ENCODE measurements around the gene SH2D5. TPM values are rescaled to one million over a fixed set of nuclear protein-coding genes. Genes with fewer than 3 reads are reported as not detected.

Gene SH2D5
- polyA plus RNA-seq, 3 donors: not detected

DNA sequence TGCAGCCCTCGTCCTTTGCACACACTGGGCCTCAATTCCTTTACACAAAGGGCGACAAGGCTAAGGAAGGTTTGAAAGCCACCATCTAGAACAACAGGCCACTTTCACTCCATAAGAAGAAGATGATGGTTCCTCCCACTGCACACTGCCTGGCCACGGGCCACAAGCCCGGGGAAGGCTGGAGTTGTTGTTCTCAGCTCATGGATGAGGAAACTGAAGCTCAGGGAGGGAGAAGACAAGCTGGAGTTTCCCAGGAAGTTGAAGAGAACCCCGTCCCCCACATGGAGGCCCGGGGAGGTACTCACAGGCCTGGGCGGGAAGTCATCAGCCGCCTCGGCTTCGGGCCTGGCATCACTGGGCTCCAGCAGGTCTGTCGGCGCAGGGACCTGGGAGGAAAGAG lies 46.8 kb downstream of the SH2D5 start:
- Mint-ChIP-seq H3K36me3 (peaks cover 0 to 3% of the 10 kb centered on the region in 2 donors), H3K4me1 (peaks cover 38% of the 10 kb centered on the region), H3K9me3 (no peaks in the 10 kb centered on the region), H3K27me3 (ENCODE audit: low read depth in 3 of 3) (peaks cover 0 to 1% (median 1%) of the 10 kb centered on the region in 3 donors), H3K27ac (peak overlapping the region in 1 of 7 donors; percentile 2), H3K4me3 (no peak overlapping the region)
- H3K4me1 ChIP-seq (ENCODE audit: control insufficient read depth in 1 of 2, insufficient read depth in 2 of 2, low read length in 2 of 2): peaks cover 31 to 39% of the 10 kb centered on the region in 2 donors
- no peaks in the 10 kb centered on the region for H3K9me3 ChIP-seq (replicated peaks in 1 of 2; ENCODE audit: control insufficient read depth in 1 of 2, insufficient read depth in 1 of 2, low read length in 2 of 2)
- TF ChIP-seq, protein P1, sequence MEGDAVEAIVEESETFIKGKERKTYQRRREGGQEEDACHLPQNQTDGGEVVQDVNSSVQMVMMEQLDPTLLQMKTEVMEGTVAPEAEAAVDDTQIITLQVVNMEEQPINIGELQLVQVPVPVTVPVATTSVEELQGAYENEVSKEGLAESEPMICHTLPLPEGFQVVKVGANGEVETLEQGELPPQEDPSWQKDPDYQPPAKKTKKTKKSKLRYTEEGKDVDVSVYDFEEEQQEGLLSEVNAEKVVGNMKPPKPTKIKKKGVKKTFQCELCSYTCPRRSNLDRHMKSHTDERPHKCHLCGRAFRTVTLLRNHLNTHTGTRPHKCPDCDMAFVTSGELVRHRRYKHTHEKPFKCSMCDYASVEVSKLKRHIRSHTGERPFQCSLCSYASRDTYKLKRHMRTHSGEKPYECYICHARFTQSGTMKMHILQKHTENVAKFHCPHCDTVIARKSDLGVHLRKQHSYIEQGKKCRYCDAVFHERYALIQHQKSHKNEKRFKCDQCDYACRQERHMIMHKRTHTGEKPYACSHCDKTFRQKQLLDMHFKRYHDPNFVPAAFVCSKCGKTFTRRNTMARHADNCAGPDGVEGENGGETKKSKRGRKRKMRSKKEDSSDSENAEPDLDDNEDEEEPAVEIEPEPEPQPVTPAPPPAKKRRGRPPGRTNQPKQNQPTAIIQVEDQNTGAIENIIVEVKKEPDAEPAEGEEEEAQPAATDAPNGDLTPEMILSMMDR (IDR thresholded peaks at IDR 0.05): no peak
- intact Hi-C loops (cut with micrococcal nuclease): no loop called here
- H3K27me3 ChIP-seq (ENCODE audit: control insufficient read depth in 2 of 2, insufficient read depth in 2 of 2, low read length in 2 of 2): no peaks in the 10 kb centered on the region
- 83% methylated on average over 1 of the region's 12 CpGs for WGBS (ENCODE audit: insufficient coverage)
- H3K4me2 ChIP-seq (replicated peaks; ENCODE audit: extremely low read depth, low read length, poor library complexity, severe bottlenecking): no peak overlapping the region
- no peak overlapping the region for H3K4me3 ChIP-seq (replicated peaks in 1 of 3; ENCODE audit: low read depth in 2 of 3, low read length in 3 of 3)
- no peaks in the 10 kb centered on the region for H4K20me1 ChIP-seq (ENCODE audit: insufficient read depth, low read length)
- H3K79me2 ChIP-seq (ENCODE audit: insufficient read depth, low read length): no peaks in the 10 kb centered on the region
- no peak overlapping the region for H3K27ac ChIP-seq (ENCODE audit: low read depth in 1 of 2, low read length in 2 of 2)
- H3K9ac ChIP-seq (ENCODE audit: insufficient read depth, low read length, poor library complexity, severe bottlenecking): no peak overlapping the region
- H3K36me3 ChIP-seq (replicated peaks in 1 of 2; ENCODE audit: control insufficient read depth in 1 of 2, insufficient read depth in 2 of 2, low read length in 2 of 2): no peaks in the 10 kb centered on the region
- DNase-seq: no peak
- peak overlapping the region; percentile 44 for H2AFZ ChIP-seq (ENCODE audit: insufficient read depth, low read depth, low read length, poor library complexity, severe bottlenecking)

DNA sequence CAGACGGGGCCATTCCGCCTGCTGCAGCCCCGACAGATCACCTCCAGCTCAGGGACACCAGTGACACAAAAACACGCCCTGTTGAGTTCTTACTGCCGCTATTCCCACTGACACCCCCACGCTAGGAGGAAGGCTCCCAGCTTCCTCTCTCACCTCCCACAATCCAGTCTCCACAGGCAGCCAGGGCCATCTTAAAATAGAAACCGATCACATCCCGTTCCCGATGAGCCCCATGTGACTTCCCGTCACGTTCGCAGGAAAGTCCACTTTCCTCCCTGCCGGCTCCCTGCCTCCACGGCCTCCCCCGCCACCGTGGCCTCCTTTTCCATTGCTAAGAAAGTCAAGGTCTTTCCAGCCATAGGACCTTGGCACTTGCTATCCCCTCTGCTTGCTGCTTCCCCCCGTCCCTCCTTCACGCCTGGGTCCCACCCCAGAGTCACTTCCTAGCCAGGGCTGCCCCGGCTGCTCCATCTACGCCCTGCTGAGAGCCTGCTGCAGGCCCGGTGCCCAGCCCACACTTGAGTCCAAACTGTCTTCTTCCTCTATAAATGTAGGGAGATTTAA lies 47.3 kb downstream of the SH2D5 start:
- no peak overlapping the region for H3K9ac ChIP-seq (ENCODE audit: insufficient read depth, low read length, poor library complexity, severe bottlenecking)
- no peaks in the 10 kb centered on the region for H3K27me3 ChIP-seq (ENCODE audit: control insufficient read depth in 2 of 2, insufficient read depth in 2 of 2, low read length in 2 of 2)
- H3K36me3 Mint-ChIP-seq: peaks cover 0 to 3% of the 10 kb centered on the region in 2 donors
- H3K4me3 Mint-ChIP-seq: peak overlapping the region; percentile 6 to 51
- H3K36me3 ChIP-seq (replicated peaks in 1 of 2; ENCODE audit: control insufficient read depth in 1 of 2, insufficient read depth in 2 of 2, low read length in 2 of 2): no peaks in the 10 kb centered on the region
- no peaks in the 10 kb centered on the region for H4K20me1 ChIP-seq (ENCODE audit: insufficient read depth, low read length)
- H3K27me3 Mint-ChIP-seq (ENCODE audit: low read depth in 3 of 3): peaks cover 0 to 1% (median 1%) of the 10 kb centered on the region in 3 donors
- no peak overlapping the region for H3K4me3 ChIP-seq (replicated peaks in 1 of 3; ENCODE audit: low read depth in 2 of 3, low read length in 3 of 3)
- no peak overlapping the region for H3K4me2 ChIP-seq (replicated peaks; ENCODE audit: extremely low read depth, low read length, poor library complexity, severe bottlenecking)
- WGBS (ENCODE audit: insufficient coverage): 64% methylated on average over 16 of the region's 21 CpGs
- no peak for DNase-seq
- H3K79me2 ChIP-seq (ENCODE audit: insufficient read depth, low read length): no peaks in the 10 kb centered on the region
- no peaks in the 10 kb centered on the region for H3K9me3 ChIP-seq (replicated peaks in 1 of 2; ENCODE audit: control insufficient read depth in 1 of 2, insufficient read depth in 1 of 2, low read length in 2 of 2)
- H2AFZ ChIP-seq (ENCODE audit: insufficient read depth, low read depth, low read length, poor library complexity, severe bottlenecking): peak overlapping the region; percentile 44
- H3K4me1 ChIP-seq (ENCODE audit: control insufficient read depth in 1 of 2, insufficient read depth in 2 of 2, low read length in 2 of 2): peaks cover 31 to 39% of the 10 kb centered on the region in 2 donors
- TF ChIP-seq, protein P1 (IDR thresholded peaks at IDR 0.05): no peak
- intact Hi-C loops (cut with micrococcal nuclease): no loop called here
- H3K27ac Mint-ChIP-seq: peak overlapping the region in 3 of 7 donors; percentile 1 to 68 (median 2)
- H3K9me3 Mint-ChIP-seq: no peaks in the 10 kb centered on the region
- peaks cover 39% of the 10 kb centered on the region for H3K4me1 Mint-ChIP-seq
- no peak overlapping the region for H3K27ac ChIP-seq (ENCODE audit: low read depth in 1 of 2, low read length in 2 of 2)

Measured in CD14-positive monocyte (primary cell).